Duodenal mucosa (tissue), 2 donors: ENCODE data around the gene AVPI1.

Experiments
- H3K27ac ChIP-seq: one replicate; pipeline ENCODE4 v1.7.0; 2013; ENCODE audit warnings: low read depth, low read length
- H3K27me3 ChIP-seq, 2 donors: one replicate each; pipeline ENCODE4 v1.7.0; 2013; ENCODE audit warnings: low read length in 2 of 2, control low read depth in 1 of 2; ENCODE audit not compliant: insufficient read depth in 2 of 2, control insufficient read depth in 1 of 2
- H3K36me3 ChIP-seq, 2 donors: one replicate each; pipeline ENCODE4 v1.7.0; 2013; ENCODE audit warnings: low read length in 2 of 2, control low read depth in 1 of 2; ENCODE audit not compliant: insufficient read depth in 2 of 2, control insufficient read depth in 1 of 2
- H3K4me1 ChIP-seq, 2 donors: one replicate each; pipeline ENCODE4 v1.7.0; 2013; ENCODE audit warnings: low read length in 2 of 2, control low read depth in 1 of 2; ENCODE audit not compliant: insufficient read depth in 2 of 2, control insufficient read depth in 1 of 2
- H3K4me3 ChIP-seq, 2 donors: one replicate each; pipeline ENCODE4 v1.7.0; 2013; ENCODE audit warnings: low read length in 2 of 2, low read depth in 1 of 2
- H3K9ac ChIP-seq, 2 donors: one replicate each; pipeline ENCODE4 v1.7.0; 2013; ENCODE audit warnings: low read length in 2 of 2, low read depth in 1 of 2
- H3K9me3 ChIP-seq, 2 donors: one replicate each; pipeline ENCODE4 v1.7.0; 2013; ENCODE audit warnings: low read length in 2 of 2, control low read depth in 1 of 2; ENCODE audit not compliant: control insufficient read depth in 1 of 2

Gene AVPI1, protein sequence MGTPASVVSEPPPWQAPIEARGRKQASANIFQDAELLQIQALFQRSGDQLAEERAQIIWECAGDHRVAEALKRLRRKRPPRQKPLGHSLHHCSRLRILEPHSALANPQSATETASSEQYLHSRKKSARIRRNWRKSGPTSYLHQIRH

DNA sequence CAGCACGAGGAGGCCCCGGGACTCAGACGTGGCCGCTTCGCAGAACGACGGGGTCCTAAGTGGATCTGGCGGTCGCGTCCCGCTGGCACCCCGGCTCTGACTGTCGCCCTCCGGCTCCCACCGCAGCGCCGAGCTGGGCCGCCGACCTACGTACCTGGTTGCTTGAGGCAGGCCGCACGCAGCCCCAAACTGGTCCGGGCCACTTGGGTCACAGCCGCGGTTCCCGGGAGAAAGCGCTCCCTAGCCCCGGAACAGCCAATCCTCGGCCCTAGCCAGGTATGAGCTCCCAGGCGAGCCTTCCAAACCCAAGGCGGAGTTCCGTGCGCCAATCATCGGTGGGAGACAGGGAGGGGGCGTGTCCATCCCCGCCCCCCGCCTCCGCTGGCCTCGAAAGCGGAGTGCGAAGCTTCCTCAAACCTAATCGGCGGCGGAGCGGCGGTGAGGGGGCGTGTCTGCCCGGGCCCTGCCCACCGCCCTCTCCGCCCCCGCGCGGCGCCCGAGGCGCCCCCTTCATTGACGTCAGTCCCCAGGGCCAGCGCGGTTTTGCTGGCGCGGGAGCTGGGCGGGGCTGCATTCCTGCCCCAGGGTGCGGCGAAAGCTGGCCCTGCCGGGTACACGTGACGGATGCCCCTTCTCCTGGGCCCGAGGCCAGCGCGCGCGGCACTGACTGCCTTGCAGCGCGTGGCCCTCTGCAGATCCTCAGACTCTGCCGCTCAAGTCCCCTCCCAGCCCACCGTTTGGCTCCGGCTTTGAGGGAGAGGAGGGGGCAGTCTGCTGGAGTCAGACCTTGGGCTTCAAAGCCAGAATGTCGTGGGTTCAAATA, at the start of gene AVPI1:
AVPI1 (minus strand) TSS at position 280 of the 823 bp plus-strand sequence. CDS start 7,336 bp downstream, outside the sequence.
- H3K9ac ChIP-seq, result peak within 1 kb of the TSS; percentile 98 to 100
- H3K27ac ChIP-seq, result peak within 1 kb of the TSS; percentile 91
- H3K4me1 ChIP-seq, result peaks cover 29 to 50% of the 10 kb centered on the region in 2 donors
- no peaks in the 10 kb centered on the region for H3K9me3 ChIP-seq
- H3K36me3 ChIP-seq, result no peaks in the 10 kb centered on the region
- H3K27me3 ChIP-seq, result no peaks in the 10 kb centered on the region
- peak within 1 kb of the TSS; percentile 92 to 95 for H3K4me3 ChIP-seq

DNA sequence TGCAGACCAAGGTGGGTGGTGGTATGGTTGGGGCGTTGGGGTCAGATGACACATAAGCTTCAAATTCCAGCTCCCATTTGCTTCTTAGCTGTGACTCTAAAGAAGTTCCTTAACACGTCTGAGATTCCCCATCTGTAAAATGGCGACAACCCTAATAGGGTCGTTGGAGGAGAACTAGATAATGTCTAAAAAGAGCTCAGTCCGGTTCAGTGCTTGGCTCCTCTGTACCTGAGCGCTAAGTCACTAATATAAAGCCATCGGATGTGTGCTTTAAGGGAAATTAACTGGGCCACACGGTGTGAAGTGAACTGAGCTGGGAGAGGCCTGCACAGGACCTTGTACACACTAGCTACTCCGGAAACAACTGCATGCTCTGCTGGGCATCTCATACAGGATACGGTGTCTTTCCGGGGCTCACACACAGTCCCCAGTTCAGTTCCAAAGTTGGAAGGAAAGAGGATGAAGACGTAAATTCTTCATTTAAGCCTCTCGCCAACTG, 49.4 kb upstream of the AVPI1 start:
- peaks cover 14 to 26% of the 10 kb centered on the region in 2 donors for H3K36me3 ChIP-seq
- peaks cover 11 to 20% of the 10 kb centered on the region in 2 donors for H3K4me1 ChIP-seq
- no peaks in the 10 kb centered on the region for H3K9me3 ChIP-seq
- no peaks in the 10 kb centered on the region for H3K27me3 ChIP-seq
- peak overlapping the region; percentile 97 to 98 for H3K9ac ChIP-seq
- no peak overlapping the region for H3K27ac ChIP-seq
- peak overlapping the region; percentile 97 to 98 for H3K4me3 ChIP-seq

DNA sequence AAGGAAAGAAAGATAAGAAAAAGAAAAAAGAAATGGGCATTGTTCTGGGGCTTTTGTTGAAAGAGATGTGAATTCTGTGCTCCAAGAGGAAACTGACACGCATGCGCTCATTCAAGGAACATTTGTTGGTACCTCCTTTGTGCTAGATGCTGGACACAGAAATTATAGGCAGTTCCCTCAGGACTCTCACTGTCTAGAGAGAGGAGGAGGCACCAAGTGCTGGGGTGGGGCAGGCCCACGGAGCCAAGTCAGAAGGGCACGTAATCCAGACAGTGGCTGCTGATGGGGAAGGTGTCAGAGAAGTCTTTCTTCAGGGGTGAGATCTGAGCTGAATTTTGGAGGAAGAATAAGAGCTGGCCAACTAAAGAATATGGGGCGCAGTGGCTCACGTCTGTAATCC, 47.0 kb upstream of the AVPI1 start:
- Histone ChIP-seq H3K9me3 (no peaks in the 10 kb centered on the region), H3K36me3 (peaks cover 4 to 7% of the 10 kb centered on the region in 2 donors), H3K27me3 (no peaks in the 10 kb centered on the region), H3K4me1 (peaks cover 11 to 20% of the 10 kb centered on the region in 2 donors), H3K27ac (no peak overlapping the region), H3K4me3 (no peak overlapping the region), H3K9ac (no peak overlapping the region)

DNA sequence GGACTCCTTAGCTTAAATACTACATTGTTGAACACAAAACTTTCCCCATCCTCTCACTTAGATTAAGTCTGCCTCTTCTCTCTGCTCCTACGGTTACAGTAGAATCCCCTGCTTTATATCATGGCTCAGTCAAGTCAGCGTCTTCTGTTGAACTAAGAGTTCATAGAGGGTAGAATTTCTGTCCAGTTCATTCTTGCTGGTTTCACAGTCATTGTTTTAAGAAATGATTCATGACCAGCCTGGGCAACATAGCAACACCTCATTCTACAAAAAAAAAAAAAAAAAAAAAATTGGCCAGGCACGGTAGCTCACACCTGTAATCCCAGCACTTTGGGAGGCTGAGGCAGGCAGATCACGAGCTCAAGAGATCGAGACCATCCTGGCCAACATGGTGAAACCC, 46.2 kb upstream of the AVPI1 start:
- Histone ChIP-seq H3K27me3 (no peaks in the 10 kb centered on the region), H3K9ac (no peak overlapping the region), H3K4me1 (peaks cover 6 to 15% of the 10 kb centered on the region in 2 donors), H3K9me3 (no peaks in the 10 kb centered on the region), H3K4me3 (no peak overlapping the region), H3K36me3 (peaks cover 0 to 1% of the 10 kb centered on the region in 2 donors), H3K27ac (no peak overlapping the region)

DNA sequence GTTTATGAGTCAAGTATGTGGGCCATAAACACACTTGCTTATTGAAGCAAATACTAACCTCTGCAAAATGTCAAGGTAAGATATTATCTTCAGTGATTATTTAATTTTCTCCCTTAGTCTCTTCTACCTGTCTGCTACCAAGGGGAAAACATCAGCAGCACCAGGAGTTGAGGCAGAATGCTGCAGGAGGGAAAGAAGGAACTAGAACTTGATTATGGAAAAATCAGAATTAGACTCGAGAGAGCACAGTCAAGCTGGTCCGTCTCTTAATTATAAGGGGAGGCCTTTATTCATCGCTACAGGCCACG, 45.0 kb upstream of the AVPI1 start:
- no peak overlapping the region for H3K4me3 ChIP-seq
- peaks cover 0 to 5% of the 10 kb centered on the region in 2 donors for H3K4me1 ChIP-seq
- H3K27ac ChIP-seq, result no peak overlapping the region
- H3K27me3 ChIP-seq, result no peaks in the 10 kb centered on the region
- H3K36me3 ChIP-seq, result no peaks in the 10 kb centered on the region
- no peak overlapping the region for H3K9ac ChIP-seq
- H3K9me3 ChIP-seq, result no peaks in the 10 kb centered on the region

DNA sequence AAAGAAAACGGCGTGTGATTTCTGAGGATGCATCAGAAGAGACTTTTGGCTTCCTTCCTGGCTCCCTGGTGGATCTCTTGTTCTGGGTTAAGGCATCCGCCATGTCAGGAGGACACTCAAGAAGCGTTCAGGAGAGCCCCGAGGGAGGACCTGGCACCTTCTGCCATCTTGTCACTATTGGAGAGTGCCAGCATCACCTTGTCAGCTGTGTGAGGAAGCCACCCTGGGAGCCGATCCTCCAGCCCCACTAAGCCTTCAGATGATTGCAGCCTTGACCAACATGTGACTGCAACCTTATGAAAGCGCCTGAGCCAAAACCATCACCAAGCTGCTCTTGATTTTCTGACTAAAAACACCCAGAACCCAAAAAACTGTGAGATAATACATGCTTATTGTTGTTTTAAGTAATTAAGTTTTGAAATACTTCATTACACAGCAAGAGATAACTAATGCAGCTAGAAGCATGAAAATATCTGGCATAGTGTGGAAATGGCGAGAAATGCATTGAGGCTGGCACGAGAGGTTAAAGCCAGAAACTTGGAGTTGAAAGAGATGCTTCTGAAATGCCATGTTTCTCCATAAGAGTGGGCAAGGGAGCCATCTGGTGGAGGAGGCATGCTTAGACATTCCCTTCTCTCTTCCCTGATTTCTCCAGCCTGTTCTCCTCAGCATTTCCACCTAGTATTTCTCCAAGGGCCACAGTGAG, 44.5 kb upstream of the AVPI1 start:
- H3K36me3 ChIP-seq, result no peaks in the 10 kb centered on the region
- no peaks in the 10 kb centered on the region for H3K9me3 ChIP-seq
- H3K4me1 ChIP-seq, result peaks cover 0 to under 1% of the 10 kb centered on the region in 2 donors
- no peak overlapping the region for H3K4me3 ChIP-seq
- H3K9ac ChIP-seq, result no peak overlapping the region
- H3K27me3 ChIP-seq, result no peaks in the 10 kb centered on the region
- H3K27ac ChIP-seq, result no peak overlapping the region

DNA sequence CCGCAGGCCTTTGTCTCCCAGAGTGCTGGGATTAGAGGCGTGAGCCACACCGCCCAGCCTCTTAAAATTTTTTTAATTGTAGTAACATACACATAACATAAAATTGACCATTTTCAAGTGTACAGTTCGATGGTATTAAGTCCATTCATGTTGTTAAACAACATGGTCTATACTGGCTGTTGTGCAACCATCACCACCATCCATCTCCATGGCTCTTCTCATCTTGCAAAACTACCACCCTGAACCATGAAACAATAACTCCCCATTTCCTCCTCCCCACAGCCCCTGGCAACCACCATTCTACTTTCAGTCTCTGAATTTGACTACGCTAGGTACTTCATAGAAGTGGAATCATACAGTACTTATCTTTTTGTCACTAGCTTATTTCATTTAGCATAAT, 42.0 kb upstream of the AVPI1 start:
- Histone ChIP-seq H3K36me3 (no peaks in the 10 kb centered on the region), H3K9me3 (no peaks in the 10 kb centered on the region), H3K4me1 (no peaks in the 10 kb centered on the region), H3K27ac (no peak overlapping the region), H3K9ac (no peak overlapping the region), H3K27me3 (no peaks in the 10 kb centered on the region), H3K4me3 (no peak overlapping the region)

DNA sequence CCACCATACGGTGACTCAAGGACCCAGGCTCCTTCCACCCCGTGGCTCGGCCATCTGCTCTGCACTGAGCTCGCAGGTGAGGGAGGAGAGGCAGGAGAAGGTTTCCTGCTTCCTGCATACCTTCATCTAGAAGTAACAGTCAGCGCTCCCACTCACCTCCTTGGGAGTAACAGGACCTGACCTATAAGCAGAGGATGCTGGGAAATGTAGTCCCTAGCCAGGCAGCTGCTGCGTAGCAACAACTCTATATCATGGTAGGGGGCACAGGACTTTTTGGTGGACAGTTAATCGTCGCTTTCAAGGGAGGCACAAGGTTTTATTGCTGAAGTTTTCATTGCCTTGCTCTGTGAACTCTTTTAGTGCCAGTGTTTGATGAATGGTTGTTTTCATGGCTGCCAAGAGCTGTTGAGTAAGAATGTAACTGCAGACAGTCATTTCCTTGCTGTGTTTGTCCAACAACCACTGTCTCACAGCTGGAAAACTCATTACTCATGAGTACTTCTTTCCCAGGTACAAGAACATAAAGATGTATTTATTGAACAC, 39.7 kb upstream of the AVPI1 start:
- H3K9ac ChIP-seq, result no peak overlapping the region
- H3K36me3 ChIP-seq, result no peaks in the 10 kb centered on the region
- no peak overlapping the region for H3K27ac ChIP-seq
- H3K4me3 ChIP-seq, result peak overlapping the region in 1 of 2 donors; percentile 47
- no peaks in the 10 kb centered on the region for H3K9me3 ChIP-seq
- no peaks in the 10 kb centered on the region for H3K27me3 ChIP-seq
- peaks cover 0 to under 1% of the 10 kb centered on the region in 2 donors for H3K4me1 ChIP-seq

DNA sequence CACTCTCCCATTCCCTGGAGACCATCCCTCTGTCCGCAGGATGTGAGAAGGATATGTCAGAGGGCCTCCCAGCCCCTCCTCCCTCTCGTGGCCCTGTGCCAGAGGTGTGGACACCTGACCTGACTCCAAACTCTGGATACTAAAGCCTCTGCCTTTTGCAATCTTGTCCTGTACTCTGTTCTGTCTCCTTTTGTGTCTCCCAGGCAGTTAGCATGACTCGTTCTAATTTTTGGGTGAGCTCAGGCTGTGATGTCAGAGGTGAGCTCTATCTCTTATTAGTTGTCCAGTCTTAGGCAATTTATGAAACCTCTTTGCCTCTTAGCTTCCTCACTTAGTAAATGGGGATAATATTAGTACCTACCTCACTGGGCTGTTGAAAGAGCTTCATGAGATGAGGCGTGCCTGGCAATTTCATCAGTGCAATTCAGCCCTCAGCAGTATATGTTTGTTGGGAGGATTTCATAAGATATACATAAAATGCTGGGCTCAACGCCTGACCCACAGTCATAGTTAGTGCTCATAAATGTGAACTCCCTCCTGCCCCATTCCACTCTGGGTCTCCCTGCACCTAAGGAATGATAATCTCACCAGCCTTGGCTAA, 37.4 kb upstream of the AVPI1 start:
- no peaks in the 10 kb centered on the region for H3K27me3 ChIP-seq
- H3K9me3 ChIP-seq, result no peaks in the 10 kb centered on the region
- H3K27ac ChIP-seq, result no peak overlapping the region
- no peak overlapping the region for H3K4me3 ChIP-seq
- H3K9ac ChIP-seq, result no peak overlapping the region
- H3K4me1 ChIP-seq, result peaks cover 2 to 4% of the 10 kb centered on the region in 2 donors
- no peaks in the 10 kb centered on the region for H3K36me3 ChIP-seq
